ENCODE measurements around the gene PFKM. TPM values are rescaled to one million over a fixed set of nuclear protein-coding genes. Genes with fewer than 3 reads are reported as not detected.

Gene PFKM
- total RNA-seq, 1 donor from 2014 or later, result 80.3 TPM

GRCh38 chr12:48165089-48165981 lies 46.2 kb downstream of the PFKM start:
- H3K9ac ChIP-seq (ENCODE audit: low read length), result no peak overlapping the region
- H3K36me3 ChIP-seq (ENCODE audit: insufficient read depth, low read length), result no peaks in the 10 kb centered on the region
- H3K9me3 ChIP-seq (ENCODE audit: insufficient read depth, low read depth, low read length), result no peaks in the 10 kb centered on the region
- DNase-seq (ENCODE audit: low read depth) (peak; percentile 46), FAIRE-seq (peak; percentile 58)
- Mint-ChIP-seq H3K4me1 (ENCODE audit: low read depth, unreplicated experiment) (no peaks in the 10 kb centered on the region), H3K4me3 (ENCODE audit: unreplicated experiment) (no peak overlapping the region), H3K27ac (ENCODE audit: unreplicated experiment) (no peak overlapping the region), H3K36me3 (ENCODE audit: low read depth, unreplicated experiment) (no peaks in the 10 kb centered on the region), H3K27me3 (ENCODE audit: low read depth, unreplicated experiment) (peaks cover 10% of the 10 kb centered on the region), H3K9me3 (ENCODE audit: unreplicated experiment) (no peaks in the 10 kb centered on the region)
- H3K4me2 ChIP-seq (ENCODE audit: low read length), result no peak overlapping the region
- H3K79me2 ChIP-seq (ENCODE audit: insufficient read depth, low read length), result no peaks in the 10 kb centered on the region
- no peak overlapping the region for H3K27ac ChIP-seq (ENCODE audit: low read depth, low read length)
- H3K4me1 ChIP-seq (ENCODE audit: insufficient read depth, low read length), result no peaks in the 10 kb centered on the region
- no peak overlapping the region for H2AFZ ChIP-seq (ENCODE audit: low read depth, low read length)
- H4K20me1 ChIP-seq (ENCODE audit: insufficient read depth, low read length), result no peaks in the 10 kb centered on the region
- H3K4me3 ChIP-seq (ENCODE audit: insufficient read depth, low read depth, low read length), result no peak overlapping the region
- H3K27me3 ChIP-seq (ENCODE audit: insufficient read depth, low read length), result peaks cover 8% of the 10 kb centered on the region
- TF ChIP-seq CTCF (IDR thresholded peaks at IDR 0.05; ENCODE audit: insufficient read depth, low read depth, low read length) (peak; percentile 99), EZH2 (IDR thresholded peaks at IDR 0.05; ENCODE audit: insufficient read depth, low read length) (no peak)

- no peaks in the 10 kb centered on the region for H4K20me1 ChIP-seq (ENCODE audit: insufficient read depth, low read length)
- H3K9me3 ChIP-seq (ENCODE audit: insufficient read depth, low read depth, low read length), result no peaks in the 10 kb centered on the region
- H3K36me3 ChIP-seq (ENCODE audit: insufficient read depth, low read length), result no peaks in the 10 kb centered on the region
- H3K4me2 ChIP-seq (ENCODE audit: low read length), result no peak overlapping the region
- no peaks in the 10 kb centered on the region for H3K4me1 ChIP-seq (ENCODE audit: insufficient read depth, low read length)
- H3K4me3 Mint-ChIP-seq (ENCODE audit: unreplicated experiment), result no peak overlapping the region
- no peak overlapping the region for H3K27ac ChIP-seq (ENCODE audit: low read depth, low read length)
- no peak overlapping the region for H3K9ac ChIP-seq (ENCODE audit: low read length)
- H3K27me3 ChIP-seq (ENCODE audit: insufficient read depth, low read length), result peaks cover 4% of the 10 kb centered on the region
- peaks cover 7% of the 10 kb centered on the region for H3K27me3 Mint-ChIP-seq (ENCODE audit: low read depth, unreplicated experiment)
- no peak overlapping the region for H3K27ac Mint-ChIP-seq (ENCODE audit: unreplicated experiment)
- H2AFZ ChIP-seq (ENCODE audit: low read depth, low read length), result no peak overlapping the region
- TF ChIP-seq CTCF (IDR thresholded peaks at IDR 0.05; ENCODE audit: insufficient read depth, low read depth, low read length) (no peak), EZH2 (IDR thresholded peaks at IDR 0.05; ENCODE audit: insufficient read depth, low read length) (no peak)
- H3K36me3 Mint-ChIP-seq (ENCODE audit: low read depth, unreplicated experiment), result no peaks in the 10 kb centered on the region
- H3K79me2 ChIP-seq (ENCODE audit: insufficient read depth, low read length), result no peaks in the 10 kb centered on the region
- no peaks in the 10 kb centered on the region for H3K4me1 Mint-ChIP-seq (ENCODE audit: low read depth, unreplicated experiment)
- DNase-seq (ENCODE audit: low read depth) (no peak), FAIRE-seq (no peak)
- H3K9me3 Mint-ChIP-seq (ENCODE audit: unreplicated experiment), result no peaks in the 10 kb centered on the region
- H3K4me3 ChIP-seq (ENCODE audit: insufficient read depth, low read depth, low read length), result no peak overlapping the region
These were observed 49.8 kb downstream of the PFKM start for GRCh38 chr12:48169011-48169410.

Measured in astrocyte (in vitro differentiated cells and primary cell).